ENCODE results near the gene ANXA11.
"Not testable (repeated sequence)": the region's sequence is repeated elsewhere in the genome, so short reads cannot be mapped to it uniquely, and the experiment has no call there.

The ANXA11 gene
- 154 to 287 reads per million in 2 experiments for total RNA-seq

DNA sequence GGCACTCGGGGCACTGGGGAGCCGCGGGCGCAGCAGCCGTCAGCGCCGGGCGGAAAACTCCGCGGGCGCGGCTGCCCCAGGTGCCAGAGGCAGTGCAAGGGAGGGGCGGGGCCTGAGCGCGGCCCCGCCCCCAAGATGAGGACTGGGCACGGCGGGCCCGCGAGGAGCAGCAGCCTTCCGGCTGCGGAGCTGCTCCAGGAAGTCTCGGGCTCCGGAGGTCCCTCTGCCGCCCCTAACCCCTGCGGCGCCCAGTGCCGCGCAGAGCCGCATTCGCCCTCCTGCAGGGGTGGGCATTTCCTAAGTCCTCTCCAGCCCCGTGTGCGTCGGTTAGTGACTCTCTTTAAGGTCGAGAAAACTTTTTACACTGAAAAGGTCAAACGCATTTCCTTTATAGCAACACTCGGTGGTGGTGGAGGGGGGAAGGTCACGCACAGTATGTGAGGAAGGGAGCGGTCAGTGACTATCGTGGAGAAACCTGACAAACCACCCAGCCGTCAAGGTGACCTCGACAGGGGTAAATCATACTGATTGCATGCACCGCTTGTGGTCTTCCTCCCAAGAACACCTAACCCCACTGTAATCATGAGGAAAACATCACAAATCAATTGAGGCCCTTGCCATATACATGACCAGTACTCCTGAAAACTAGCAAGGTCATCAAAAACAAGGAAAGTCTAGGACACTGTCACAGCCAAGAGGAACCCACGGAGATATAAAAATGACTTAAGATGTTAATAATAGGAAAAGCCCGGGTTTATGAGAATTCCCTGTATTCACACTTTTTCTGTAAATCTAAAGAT lies at the start of gene ANXA11:
Gene ANXA11, minus strand, starts transcription at position 61 of the 800 bp plus-strand sequence. CDS start 32,676 bp downstream, outside the sequence.
- DNase-seq (ENCODE audit: low read depth), result peak; percentile 81

- not testable (repeated sequence) for DNase-seq (ENCODE audit: low read depth)
Observed at GRCh38 chr10:80254726-80255125, 49.4 kb upstream of the ANXA11 start.

GRCh38 chr10:80253963-80254271 lies 48.6 kb upstream of the ANXA11 start:
- not testable (repeated sequence) for DNase-seq (ENCODE audit: low read depth)

DNA sequence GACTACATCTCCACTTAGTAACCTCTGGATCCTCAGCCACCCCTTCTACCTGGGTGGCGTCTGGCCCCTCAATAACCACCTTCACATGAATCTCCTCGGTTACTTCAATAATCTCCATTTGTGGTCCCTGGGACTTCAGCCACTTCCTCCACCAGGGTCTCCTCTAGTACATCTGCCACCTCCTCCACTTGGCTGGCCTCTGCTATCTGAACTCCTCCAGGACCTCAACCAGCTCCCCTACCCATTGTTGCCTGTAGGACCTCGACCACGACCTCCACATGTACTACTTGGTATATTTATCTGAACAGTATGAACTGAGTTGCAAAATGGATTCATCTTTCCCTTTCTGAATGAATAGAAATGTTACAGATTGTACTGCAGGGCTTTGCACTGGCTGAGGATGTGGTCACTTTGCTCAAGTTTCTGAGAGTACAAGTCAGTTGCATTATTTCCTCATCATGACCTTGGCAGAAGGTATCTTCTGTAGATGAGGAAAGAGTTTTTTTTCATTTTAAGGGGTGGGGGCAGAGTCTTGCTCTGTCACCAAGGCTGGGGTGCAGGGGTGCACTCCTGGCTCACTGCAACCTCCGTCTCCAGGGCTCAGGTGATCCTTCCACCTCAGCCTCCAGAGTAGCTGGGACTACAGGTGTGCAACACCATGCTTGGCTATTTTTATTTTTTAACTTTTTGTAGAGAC lies 48.1 kb upstream of the ANXA11 start:
- no peak for DNase-seq (ENCODE audit: low read depth)

- no peak for DNase-seq (ENCODE audit: low read depth)
Observed at GRCh38 chr10:80252296-80252887, 47.1 kb upstream of the ANXA11 start.

- not testable (repeated sequence) for DNase-seq (ENCODE audit: low read depth)
Observed at GRCh38 chr10:80251703-80252280, 46.5 kb upstream of the ANXA11 start.

DNA sequence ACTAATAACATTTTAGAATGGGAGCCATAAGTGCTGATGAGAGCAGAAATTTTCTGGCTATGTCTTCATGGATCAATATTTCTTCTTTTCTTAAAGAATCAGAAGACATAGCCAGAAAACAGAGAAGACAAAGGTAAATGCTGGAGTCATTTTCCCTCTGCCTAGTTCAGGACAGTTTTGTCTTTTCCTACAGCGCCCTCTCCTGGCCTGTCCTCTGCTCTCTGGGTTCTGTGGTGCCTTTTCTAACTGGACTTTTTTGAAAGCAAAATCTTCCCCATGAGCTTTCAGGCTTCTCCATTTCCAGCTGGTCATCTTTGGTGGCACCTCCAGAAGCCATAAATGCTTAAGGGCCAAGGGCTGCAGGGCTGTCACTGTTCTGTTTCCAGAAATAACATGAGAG lies 45.1 kb upstream of the ANXA11 start:
- DNase-seq (ENCODE audit: low read depth), result not testable (repeated sequence)

DNA sequence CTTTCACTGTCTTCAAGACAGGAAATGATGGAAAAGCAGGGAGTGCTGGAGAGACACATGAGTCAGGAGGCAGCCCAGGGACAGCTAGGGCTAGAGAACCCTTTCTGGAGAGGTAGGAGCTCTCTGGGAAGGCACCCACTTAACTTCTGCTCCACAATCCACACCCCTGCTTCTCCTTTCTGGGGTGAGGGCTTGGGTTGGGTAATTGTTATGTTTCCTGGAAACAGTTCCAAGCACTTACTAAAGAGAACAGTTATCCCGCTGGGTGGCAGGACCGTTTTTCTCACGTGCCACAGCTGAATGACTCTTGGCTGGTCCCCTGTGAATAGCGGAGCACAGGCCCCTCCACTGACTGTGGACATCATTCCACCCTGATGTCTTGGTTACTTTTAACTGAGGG lies 44.6 kb upstream of the ANXA11 start:
- not testable (repeated sequence) for DNase-seq (ENCODE audit: low read depth)

GRCh38 chr10:80247611-80248010 lies 42.3 kb upstream of the ANXA11 start:
- not testable (repeated sequence) for DNase-seq (ENCODE audit: low read depth)

GRCh38 chr10:80244371-80244770 lies 39.0 kb upstream of the ANXA11 start:
- not testable (repeated sequence) for DNase-seq (ENCODE audit: low read depth)

DNA sequence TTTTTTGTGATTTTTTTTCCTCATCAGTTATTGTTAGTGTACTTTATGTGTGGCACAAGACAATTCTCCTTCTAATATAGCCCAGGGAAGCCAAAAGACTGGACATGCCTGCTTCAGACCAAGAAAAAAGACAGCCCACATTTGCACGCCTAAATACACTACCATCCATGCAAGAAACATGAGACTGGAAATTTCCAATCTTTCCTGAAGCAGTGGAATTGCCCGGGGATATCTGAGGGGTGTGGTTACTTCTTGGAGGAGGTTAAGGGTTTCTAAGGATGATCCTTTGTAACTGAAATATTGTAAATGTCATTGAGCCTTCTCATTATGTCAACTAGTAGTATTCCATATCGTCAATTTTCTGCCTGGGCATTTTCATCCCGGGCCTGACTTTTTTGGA lies 37.0 kb upstream of the ANXA11 start:
- not testable (repeated sequence) for DNase-seq (ENCODE audit: low read depth)

DNA sequence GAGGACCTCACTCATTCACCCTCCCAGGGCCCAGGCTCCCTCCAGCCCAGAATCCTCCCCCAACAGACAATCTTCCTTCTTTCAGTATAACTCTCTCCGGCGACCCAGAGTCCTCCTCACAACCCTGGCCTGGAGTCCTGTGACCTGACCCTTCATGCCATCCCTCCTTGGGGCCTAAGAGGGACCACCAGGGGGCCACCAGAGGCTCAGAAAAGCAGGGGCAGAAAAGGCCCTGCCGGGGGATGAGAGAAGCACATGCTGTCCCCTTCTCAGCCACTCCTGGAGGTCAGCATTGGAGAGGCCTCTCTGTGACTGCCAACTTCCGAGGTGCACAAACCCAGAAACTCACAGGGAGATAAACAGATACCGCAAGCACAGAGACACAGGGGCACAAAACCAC lies 31.1 kb upstream of the ANXA11 start:
- not testable (repeated sequence) for DNase-seq (ENCODE audit: low read depth)

- not testable (repeated sequence) for DNase-seq (ENCODE audit: low read depth)
Observed at GRCh38 chr10:80234331-80235235, 29.2 kb upstream of the ANXA11 start.

DNA sequence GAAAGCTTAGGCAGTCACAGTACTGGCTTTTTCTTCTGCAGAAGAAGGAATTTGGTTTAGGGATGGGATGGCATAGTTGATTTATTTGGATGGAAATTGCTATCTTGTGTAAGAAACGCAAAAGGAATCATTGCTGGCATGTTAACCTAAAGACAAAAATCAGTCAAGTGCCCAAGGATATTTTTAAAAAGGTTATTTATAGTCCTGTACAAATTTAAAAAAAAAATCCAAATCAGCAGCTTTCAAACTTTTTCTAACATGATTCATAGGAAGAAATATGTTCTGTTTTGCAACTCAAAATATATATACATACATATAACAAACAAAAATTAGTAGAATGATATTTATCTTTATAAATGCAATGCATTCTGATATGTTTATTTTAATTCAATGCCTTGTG lies 28.5 kb upstream of the ANXA11 start:
- not testable (repeated sequence) for DNase-seq (ENCODE audit: low read depth)

GRCh38 chr10:80226723-80227122 lies 21.4 kb upstream of the ANXA11 start:
- not testable (repeated sequence) for DNase-seq (ENCODE audit: low read depth)

DNA sequence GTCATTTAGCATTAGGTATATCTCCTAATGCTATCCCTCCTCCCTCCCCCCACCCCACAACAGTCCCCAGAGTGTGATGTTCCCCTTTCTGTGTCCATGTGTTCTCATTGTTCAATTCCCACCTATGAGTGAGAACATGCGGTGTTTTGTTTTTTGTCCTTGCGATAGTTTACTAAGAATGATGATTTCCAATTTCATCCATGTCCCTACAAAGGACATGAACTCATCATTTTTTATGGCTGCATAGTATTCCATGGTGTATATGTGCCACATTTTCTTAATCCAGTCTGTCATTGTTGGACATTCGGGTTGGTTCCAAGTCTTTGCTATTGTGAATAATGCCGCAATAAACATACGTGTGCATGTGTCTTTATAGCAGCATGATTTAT lies 17.7 kb upstream of the ANXA11 start:
- DNase-seq (ENCODE audit: low read depth), result not testable (repeated sequence)

DNA sequence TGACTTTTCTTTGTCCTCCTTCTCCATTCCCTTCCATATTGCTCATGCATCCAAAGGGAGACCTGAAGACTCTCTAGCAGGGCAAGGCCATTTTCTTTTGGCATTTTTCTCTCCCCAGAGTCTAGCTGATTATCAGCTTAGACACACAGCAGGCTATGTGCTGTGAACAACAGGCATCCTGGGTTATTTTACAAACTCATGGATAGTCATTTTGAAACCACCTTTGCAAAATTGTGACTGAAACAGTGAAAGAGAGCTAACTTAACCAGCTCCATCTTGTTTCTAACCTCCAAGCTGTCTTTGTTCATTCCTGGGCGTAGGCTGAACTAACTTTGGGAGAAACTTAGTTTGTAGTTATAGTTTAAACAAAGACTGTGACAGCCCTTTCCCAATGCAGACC lies 13.5 kb upstream of the ANXA11 start:
- DNase-seq (ENCODE audit: low read depth), result not testable (repeated sequence)

DNA sequence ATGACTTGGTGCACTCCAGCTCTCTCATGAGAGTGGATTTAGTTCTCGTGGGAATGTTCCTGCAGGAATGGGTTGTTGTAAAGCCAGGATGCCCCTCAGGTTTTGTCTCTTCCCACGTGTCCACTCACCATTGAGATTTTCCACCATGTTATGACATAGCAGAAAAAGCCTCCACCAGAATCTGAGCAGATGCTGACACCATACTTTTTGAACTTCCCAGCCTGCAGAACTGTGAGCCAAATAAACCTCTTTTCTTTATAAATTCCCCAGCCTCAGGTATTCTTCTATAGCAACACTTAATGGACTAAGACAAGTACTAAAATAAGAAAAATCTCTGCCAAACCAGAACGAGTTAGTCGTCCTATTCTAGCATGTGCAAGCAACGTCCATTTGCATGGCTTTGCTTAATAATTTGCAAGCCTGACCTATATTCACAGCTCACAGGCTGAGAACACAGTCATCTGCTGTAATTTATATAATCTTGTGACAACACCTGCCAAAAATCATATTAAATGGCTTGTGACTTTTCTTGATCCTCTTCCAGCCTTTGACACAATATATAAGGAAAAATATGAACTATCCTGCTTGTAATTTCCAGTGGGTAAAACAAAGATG lies 9.1 kb upstream of the ANXA11 start:
- DNase-seq (ENCODE audit: low read depth), result not testable (repeated sequence)

GRCh38 chr10:80212535-80213115 lies 7.3 kb upstream of the ANXA11 start:
- not testable (repeated sequence) for DNase-seq (ENCODE audit: low read depth)

DNA sequence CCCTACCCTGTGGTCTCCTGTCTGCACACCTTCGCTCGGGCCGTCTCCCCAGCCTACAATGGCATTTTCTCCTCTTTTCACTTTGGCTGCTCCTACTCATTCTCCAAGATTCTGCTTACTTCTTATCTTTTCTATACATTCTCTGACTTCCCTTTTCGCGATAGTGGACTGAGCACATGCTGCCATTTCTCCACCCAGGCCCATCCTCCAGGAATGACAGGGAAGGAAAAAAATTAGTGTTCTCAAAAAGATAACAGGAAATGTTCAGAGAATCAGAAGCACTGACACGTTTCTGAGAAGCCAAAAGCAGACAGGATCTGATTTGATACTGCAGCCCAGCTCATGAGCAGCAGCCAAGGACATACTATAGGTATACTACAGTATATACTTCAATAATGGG lies 6.4 kb upstream of the ANXA11 start:
- no peak for DNase-seq (ENCODE audit: low read depth)

DNA sequence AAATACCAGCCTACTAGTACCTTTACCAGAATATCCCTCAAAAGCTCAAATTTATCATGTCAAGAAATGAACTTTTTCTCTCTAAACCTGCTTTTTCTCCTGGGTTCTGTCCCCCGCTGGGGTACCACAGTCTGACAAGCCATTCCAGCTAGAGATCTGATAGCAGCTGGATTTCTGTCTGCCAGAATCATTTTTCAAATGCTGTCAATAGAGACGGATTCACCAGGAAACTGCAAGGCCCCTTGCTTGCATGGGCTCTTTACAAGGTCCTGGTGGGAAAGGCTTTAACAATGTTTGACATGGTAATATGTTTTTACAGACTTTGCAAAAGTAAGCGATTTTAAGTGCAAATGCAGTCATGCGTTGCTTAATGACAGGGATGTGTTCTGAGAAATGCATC lies 4.9 kb upstream of the ANXA11 start:
- no peak for DNase-seq (ENCODE audit: low read depth)

Measured in T follicular helper cell (primary cell).